ENCODE measurements around the gene ARHGAP24.
"Not testable (repeated sequence)": the region's sequence is repeated elsewhere in the genome, so short reads cannot be mapped to it uniquely, and the experiment has no call there.

ARHGAP24 gene

DNA sequence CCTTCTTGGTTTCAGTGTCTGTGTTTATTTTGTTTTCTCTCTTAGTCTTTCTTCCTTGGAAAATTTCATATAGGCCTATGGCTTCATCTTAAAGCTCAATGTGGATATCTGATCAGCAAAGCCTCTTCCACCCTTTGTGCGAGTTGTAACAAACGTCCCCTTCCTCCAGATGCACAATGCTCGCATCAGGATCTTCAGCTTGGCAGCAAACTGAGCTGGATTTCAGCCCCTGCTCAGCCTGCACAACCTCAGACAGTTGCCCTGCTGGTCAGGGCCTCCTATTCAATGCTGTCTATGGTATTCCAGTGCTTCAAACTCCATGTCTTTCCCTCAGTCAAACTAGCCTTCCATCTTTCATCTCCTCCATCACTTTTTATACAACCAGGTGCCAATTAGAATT, 309.4 kb downstream of the ARHGAP24 start:
- DNase-seq = no peak

DNA sequence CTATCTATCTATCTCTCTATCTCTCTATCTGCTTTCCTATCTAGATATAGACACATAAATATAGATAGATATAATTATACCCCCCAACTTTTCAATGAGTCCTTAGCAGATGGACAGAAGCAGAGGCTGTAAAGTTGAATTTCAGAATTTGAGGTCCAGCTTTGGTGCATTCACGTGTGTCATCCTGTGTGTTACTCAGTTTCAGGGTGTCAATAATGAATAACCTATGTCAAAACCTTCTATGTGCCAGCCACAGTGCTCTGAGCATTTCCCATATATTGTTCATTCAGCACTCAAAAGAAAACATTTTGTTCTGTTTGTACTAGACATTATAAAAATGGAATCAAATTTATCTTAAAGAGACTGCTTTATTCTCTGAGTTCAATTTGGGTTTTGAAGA, 310.0 kb downstream of the ARHGAP24 start:
- DNase-seq = no peak

DNA sequence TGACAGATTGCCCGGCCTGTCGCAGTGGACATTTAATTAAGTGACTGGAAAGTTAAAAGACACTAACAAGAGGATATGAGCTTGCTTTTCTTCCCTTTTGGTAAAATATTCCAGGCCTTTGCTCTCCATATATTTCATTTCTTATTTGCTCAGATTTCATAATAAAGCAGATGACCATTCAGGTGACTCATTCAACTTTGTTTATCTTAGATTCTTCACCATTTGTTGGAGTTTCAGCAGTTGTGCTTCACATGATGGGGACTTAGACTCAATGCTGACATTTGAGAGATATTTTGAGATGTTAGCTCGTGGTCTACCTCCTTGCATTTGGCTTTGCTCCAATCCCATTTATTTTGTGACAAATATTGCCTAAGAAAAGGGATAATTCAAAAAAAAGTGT, 312.2 kb downstream of the ARHGAP24 start:
- DNase-seq = peak; percentile 85

DNA sequence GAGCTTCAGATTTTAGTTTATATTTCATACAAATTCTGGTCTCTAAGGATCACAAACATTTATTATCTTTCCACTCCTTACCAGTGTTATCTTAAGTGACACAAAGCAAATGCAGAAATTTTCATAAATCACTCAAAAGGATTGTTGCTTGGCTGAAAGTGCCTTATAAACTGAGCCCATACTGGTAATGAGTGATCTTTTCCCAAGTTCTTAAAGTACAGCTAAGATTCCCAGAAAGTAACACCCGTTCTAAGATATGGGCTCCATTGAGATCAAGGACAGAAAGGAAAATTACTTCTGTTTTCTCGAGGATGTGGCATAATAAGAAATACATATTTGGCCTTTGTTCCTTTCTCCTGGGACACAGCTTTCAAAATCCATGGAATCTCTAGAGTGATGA, 313.7 kb downstream of the ARHGAP24 start:
- DNase-seq = no peak

DNA sequence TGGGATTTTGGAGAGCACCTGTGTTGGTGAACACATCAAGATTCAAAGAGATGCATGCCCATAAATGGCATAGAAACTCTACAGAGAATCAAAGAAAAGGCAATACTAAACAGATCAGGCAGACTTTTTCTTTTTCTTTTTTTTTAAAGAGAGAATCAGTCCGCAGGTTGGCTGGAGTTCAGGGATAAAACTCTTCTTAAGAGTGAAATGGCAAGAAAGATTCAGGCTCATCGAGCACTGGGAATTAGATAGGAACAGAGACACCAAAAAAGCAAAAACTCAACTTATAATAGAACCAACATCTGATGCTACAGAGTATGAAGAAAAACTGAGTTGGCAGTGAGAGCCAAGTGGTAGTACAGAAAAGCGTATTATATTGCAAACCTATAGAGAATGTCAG, 314.3 kb downstream of the ARHGAP24 start:
- no peak for DNase-seq

DNA sequence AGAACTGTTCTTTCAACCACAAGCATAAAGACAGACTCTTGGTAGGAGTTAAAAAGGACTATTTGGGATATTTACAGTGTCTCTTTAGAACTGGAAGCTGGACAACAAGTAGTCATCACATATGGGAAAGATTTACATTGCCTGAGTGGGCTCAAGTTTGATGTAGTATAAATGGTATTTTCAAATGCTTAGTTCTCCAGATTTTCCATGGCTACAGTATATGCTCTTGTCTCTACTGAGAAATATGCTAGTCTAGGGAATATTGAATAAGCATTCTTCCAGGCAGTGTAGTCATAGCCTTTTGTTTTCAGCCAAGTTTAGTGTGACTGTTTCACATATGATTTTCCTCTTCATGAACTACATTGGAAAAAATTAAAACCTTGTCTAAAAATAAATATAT, 315.6 kb downstream of the ARHGAP24 start:
- peak; percentile 96 for DNase-seq

DNA sequence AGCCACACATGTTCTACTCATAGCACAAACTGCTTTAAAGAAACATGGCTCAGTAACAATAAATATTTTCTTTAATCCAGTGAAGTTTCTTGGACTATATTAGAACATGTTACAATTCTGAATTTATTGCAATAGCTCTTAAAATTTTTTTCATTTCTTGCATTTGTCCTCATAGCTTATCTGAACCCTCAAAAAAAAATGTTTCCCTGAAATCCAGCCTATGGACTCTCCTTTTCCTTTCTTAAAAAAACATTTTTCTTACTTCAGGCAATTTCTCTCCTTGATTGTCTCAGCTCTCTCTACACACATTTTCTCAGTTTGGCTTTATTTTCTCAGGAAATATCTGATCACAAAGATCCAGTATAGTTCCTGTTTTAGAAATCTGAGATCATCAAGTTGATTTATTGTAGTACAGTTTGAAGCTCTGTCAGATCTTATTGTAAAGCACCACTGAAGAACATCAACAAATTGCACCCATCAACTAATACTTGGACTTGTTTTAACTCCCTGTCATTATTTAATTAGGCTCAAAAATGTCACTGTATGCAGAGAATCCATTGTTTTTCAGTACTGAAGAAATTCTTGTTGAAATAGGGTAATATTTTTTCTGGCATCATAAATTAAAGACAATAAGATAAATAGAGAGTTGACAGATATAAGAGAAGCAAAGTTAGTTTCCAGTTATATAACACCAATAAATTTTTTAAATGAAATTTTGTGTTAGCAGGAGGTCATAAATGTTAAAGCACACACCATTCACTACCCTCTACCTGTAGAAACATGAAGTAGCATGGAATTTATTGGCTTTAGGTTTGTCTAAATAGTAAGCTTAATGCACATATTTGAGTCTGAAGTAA, 317.7 kb downstream of the ARHGAP24 start:
- peak; percentile 64 for DNase-seq

DNA sequence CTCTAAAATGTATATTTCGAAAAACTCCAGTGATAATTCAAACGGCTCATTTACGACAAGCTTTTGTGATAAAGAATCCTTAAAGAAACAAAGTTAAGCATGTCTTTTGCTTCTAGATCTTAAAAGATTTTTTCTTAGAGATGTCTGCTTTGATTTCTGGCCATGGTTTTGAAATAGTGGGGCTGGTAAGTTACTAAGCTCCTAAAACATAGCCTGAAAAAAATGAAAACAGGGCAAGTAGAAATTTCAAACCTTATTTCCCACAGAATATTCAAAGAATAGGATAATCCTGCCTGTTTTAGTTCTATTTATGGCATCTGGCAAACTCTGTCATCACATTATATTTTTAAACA, 318.3 kb downstream of the ARHGAP24 start:
- peak; percentile 65 for DNase-seq

DNA sequence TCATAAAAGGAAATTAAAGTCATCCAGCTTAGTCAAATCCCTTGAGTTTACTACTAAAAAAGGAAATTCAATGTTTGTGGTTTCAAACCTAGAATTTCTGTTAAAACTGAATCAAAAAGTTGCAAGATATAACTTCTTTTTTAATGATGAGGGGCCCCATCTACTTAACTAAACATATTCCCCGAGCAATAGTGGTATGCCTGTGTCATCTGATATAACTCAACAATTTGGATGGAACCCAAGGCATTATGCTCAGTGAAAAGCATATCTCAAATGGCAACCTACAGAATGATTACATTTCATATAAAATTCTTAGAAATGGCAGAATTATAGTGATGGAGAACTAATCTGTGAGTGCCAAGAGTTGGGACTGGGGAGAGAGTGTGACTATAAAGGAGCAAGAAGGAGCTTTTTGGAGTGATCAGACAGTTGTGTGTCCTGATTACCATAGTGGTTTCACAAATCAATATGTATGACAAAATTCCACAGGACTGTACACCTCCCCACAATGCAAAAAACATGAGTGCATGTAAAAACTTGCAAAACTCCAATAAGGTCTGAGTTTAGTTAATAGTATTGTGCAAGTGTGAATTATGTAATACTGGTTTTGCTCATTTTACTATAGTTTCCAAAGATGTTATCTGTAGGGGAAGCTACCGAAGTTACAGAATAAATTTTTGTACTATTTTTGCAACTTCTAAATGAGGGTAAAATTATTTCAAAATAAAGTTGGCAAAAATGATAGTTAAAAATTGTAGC, 323.2 kb downstream of the ARHGAP24 start:
- DNase-seq = peak; percentile 68

DNA sequence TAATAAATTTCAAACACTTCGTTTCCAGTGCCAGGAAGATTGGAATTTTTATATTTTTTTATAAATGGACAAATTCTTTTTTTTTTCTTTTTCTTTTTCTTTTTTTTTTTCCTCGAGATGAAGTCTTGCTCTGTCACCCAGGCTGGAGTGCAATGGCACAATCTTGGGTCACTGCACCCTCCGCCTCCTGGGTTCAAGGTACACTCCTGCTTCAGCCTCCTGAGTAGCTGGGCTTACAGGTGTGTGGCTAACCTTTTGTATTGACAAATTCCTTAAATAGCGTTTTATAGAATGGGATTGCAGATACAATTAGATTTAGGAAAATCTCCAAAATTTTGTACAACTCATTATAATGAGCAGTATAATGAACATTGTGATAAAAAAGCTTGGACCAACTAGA, 328.9 kb downstream of the ARHGAP24 start:
- no peak for DNase-seq

DNA sequence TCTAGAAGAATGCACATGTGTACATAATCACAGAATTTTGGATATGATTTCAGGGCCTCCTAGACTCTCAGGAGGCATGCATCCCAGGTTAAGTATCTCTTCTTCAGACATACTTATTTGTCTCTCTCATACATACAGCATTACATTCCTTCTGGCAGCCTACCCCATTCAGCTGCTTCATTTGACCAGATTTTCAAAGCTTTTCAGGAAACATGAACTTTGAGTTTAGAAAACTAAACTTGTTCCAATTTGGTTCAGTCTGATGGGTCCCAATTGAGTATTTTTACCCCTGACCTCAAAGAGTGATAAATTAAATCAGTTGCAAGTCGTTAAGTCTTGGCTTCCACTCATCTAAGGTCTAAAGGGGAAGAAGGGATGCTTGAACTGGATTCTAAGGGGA, 330.9 kb downstream of the ARHGAP24 start:
- DNase-seq = no peak

DNA sequence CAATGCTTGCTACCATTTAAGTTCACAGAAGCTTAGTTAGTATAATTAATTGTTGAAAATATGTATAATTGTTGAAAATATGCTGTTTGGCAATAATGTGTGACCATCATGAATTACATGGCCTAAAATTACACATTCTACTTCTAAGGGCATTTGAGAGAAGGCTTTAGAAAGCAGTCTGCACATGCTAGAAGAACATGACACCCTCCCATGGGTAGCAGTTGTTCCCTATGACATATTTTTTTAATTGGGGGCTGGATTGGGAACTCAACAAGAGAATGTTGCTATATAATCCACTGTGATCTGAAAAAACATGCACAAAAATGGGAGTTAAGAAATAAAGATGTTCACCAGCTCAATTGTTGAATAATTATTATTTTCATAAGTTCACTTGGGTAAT, 331.4 kb downstream of the ARHGAP24 start:
- no peak for DNase-seq

DNA sequence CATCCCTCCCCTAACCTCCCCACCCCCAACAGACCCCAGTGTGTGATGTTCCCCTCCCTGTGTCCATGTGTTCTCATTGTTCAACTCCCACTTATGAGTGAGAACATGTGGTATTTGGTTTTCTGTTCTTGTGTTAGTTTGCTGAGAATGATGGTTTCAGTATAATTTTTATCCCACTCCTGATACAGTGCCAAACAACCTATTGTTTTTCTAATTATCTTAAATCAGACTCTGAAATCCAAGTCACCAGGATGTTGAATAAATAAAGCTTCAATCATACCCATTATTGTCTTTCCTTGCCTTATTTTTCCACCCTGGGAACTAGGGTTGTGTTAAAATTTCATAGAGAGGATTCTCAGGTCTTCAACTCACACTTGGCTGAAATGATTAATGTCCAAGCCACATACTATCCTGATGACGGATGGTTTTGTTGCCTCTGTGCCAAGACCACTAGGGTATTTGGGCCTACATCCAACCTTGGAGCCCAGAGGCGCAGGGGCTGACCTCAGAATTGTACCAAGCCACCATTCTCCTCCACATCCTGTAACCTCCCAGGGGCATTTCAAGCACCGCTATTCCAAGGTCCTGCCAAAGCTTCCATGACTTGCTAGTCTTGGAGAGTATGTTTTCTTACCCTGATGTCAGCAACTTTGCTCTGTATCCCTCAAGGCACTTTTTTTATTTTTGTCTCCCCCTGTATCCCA, 332.4 kb downstream of the ARHGAP24 start:
- DNase-seq = peak; percentile 88

DNA sequence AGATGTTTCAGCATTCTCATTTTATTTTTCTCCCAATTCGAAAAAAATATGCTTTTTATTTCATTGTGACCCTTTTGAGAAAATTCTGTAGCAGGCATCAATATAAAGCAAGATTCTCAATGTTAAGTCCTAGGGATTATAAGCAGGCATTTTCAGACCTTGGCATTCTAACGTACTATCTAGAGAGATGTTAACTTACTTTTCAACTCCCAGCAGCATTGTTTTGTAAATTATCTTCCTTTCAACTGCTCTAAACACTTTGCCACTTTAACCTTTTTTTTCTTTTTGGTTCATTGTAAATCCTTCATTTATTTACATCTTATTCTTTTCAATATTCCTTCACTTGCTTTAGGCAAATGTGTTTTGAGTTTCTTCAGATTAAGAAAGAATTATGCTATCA, 333.2 kb downstream of the ARHGAP24 start:
- no peak for DNase-seq

DNA sequence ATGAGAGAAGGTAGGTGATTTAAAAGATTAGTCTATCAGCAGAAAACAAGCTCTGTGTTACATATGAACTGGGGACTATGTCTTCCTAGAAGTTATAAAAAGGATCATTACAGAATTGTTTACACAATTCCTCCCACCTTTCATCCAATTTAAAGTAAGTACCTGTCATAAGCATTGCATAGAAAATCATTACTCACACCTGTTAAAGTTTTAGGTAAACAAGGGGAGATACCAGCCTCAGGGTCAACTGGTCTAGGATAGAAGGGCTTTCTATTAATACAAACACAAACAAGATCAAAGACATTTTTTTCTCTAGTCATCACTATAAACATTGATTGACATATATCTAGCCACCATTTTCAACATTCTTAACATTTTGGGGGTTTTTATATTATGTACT, 333.9 kb downstream of the ARHGAP24 start:
- no peak for DNase-seq

DNA sequence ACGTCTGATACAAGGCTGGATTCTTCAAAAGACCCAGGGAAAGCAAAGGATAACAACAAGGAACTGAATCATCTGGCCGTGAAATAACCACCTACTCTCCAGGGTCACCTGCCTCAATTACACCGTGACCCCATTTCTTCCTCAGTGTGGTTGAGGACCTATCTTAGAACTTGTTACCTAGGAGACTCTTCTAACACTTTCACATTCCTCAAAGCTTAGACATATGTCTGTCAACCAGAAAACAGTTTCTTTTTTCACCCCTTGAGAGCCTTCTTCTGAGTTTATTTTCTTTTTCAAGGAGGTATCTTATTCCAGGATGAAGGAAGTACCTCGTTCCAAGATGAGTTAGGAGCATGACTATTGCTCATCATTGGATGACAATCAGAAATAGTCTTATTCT, 337.8 kb downstream of the ARHGAP24 start:
- DNase-seq = peak; percentile 28

DNA sequence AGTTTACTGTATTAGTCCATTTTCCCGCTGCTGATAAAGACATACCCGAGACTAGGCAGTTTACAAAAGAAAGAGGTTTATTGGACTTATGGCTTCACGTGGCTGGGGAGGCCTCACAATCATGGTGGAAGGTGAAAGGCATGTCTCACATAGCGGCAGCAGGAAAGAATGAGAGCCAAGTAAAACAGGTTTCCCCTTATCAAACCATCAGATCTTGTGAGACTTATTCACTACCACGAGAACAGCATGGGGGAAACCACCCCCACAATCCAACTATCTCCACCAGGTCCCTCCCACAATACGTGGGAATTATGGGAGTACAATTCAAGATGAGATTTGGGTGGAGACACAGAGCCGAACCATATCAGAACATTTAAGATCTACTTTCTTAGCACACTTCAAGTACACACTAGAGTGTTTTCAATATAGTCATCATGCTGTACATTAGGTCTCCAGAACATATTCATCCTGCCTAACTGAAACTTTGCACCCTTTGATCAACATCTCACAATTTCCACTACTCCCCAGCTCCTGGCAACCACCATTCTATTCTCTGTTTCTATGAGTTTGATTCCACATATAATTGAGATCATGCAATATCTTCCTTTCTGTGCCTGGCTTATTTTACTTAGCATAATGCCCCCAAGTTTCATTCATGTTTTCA, 341.0 kb downstream of the ARHGAP24 start:
- DNase-seq = no peak

DNA sequence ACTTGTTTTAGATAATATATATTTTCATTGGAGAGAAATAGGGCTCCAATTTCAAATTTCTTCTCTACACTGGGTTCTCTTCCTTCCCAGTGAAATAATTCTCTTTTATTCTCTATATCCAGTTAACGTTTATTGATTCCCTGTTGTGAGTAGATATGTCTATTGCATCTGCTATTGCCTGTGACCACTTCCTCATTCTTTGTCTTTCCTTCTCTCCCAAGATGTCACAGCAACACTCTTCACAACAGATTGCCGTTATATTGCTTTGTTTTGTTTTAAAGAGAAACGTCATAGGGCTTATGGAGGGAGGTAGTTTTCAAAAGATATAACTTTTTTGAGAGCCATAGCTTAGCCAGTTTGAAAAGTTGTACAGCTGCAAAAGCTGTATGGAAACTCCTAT, 343.8 kb downstream of the ARHGAP24 start:
- no peak for DNase-seq

DNA sequence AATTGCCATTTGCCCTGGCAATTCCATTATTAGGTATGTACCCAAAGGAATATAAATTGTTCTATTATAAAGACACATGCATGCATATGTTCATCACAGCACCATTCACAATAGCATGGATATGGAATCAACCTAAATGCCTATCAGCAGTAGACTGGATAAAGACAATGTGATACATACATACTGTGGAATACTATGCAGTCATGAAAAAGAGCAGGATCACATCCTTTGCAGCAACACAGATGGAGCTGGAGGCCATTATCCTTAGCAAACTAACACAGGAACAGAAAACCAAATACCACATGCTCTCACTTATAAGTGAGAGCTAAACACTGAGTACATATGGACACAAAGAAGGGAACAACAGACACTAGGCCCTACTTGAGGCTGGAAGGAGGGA, 345.2 kb downstream of the ARHGAP24 start:
- DNase-seq = not testable (repeated sequence)

DNA sequence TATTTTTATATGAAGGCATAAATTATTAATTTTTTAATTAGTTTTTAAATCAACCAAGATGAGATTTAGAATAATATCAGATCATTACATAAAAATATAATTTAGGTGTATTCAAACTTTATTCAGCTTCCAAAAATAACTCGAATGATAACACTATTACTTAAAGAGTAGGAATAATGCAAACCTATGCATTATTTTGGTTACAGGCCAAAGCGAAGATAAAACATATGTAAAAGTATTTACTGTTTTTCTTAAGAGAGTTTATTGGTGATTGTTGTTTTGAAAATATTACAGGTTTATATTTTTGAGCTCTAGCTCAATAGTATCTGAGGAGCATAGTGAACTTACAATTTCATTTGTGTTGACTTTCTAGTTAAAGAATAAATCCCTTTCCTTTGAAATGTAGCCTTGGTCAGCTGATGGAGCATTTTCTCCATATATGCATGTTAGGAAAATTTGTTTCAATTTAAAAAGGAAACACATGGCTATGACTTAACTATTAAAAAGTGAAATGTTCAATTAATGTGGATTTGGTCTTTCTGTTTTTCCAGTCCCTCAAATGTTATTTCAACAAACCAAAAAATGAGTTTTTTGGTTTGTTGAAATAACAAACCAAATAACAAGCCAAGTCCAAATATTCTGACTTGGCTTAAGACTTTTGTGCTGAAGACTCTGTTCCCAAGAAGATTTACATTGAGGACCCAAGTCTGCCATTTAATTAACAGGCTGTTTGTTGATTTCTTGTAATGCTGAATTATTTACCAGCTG, 346.9 kb downstream of the ARHGAP24 start:
- DNase-seq = no peak

DNA sequence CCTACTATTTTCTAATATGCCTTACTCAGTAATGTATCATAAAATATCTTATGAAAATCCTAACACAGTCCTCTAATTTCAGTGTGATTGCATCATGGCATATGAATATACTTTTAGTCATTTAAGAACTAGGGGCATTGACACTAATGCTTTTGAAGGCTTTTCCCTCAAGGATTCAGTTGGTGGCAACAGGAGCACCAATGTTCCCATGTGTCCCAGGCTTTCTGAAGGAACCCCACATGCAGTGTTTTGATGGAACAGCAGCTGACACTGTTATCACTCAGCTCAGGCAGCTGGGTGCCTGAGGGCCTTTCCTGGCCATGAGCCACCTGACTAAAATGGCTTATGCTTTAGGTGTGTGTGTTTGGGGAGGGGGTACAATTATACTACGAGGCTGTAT, 348.3 kb downstream of the ARHGAP24 start:
- peak; percentile 57 for DNase-seq

DNA sequence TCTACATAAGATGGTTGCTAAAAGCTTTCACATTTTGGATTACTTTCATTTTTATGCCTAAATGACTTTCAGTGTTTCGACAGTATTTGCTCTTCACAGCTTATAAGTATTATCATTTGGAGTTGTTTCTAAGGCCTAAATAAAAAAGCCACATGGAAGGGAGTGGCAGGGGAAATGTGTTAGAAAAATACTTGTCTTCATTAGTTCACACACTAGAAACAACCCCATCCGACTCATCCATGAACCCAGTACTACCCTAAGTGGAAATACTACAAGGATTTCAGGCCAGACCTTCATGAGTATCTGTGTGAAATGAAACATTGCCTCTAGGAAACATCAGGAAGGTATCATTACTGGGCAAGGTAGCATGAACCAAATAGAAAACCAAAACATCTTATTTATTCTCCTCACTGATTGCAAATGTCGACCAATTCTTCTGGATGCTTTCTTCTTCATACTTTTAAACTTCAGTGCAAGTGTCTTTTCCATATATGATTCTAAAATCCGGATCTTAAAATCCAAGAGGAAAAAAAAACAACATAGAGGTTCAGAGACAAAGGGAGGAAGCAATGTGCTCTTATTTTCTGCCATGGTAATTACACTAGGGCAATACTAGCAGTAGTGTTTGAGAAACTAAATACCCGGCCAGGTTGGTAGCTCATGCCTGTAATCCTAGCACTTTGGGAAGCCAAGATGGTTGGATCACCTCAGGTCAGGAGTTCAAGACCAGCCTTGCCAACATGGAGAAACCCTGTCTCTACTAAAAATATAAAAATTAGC, 349.4 kb downstream of the ARHGAP24 start:
- no peak for DNase-seq
